AG04450 (cell line): ENCODE results near the gene CDH4. TPM values are rescaled to one million over a fixed set of nuclear protein-coding genes. Genes with fewer than 3 reads are reported as not detected.

Experiments used
- CTCF ChIA-PET: fragments of 300-600, 350-600 bp; formaldehyde crosslinking; extraction: SDS; loops from one replicate; lab custom pipeline; 2022; ENCODE audit warnings: antibody characterized with exemption, inconsistent platforms; lab: Charles Lee
- POLR2A ChIA-PET: fragments of 350-600 bp; formaldehyde crosslinking; extraction: SDS; loops from one replicate; lab custom pipeline; 2021; ENCODE audit warnings: antibody characterized with exemption, inconsistent platforms; lab: Yijun Ruan, JAX
- DNase-seq: peaks from one replicate; pipeline ENCODE4 v3.0.0-alpha.2; 2011; ENCODE audit warnings: low read depth, low spot score
- H3K27ac ChIP-seq: one replicate; pipeline ENCODE4 v1.5.1; 2012; ENCODE audit warnings: low read depth, low read length, control low read depth
- H3K27me3 ChIP-seq: one replicate; pipeline ENCODE4 v1.6.0; 2012; ENCODE audit warnings: low read length; ENCODE audit not compliant: control insufficient read depth, insufficient read depth
- H3K4me3 ChIP-seq: 2 replicates; pipeline ENCODE4 v1.5.1; 2011; ENCODE audit warnings: mild to moderate bottlenecking, low read depth, low read length, control low read depth
- H3K9me3 ChIP-seq: 2 replicates; pipeline ENCODE4 v1.5.1; 2012; ENCODE audit warnings: low read length; ENCODE audit not compliant: control insufficient read depth, insufficient read depth
- polyA plus RNA-seq: library from polyadenylated mRNA; depleted of rRNA; stranded (reverse); fragments of >200 nt; gene quantifications from 2 replicates; pipeline ENCODE4 v1.2.3, GENCODE V29; 2011
- TF ChIP-seq, protein P1 (sequence below): IDR thresholded peaks from 2 replicates; pipeline ENCODE4 v1.5.1; 2011; ENCODE audit warnings: low read depth, low read length, control low read depth, inconsistent platforms

The CDH4 gene
- polyA plus RNA-seq, 1 experiment, result 1.6 TPM

DNA sequence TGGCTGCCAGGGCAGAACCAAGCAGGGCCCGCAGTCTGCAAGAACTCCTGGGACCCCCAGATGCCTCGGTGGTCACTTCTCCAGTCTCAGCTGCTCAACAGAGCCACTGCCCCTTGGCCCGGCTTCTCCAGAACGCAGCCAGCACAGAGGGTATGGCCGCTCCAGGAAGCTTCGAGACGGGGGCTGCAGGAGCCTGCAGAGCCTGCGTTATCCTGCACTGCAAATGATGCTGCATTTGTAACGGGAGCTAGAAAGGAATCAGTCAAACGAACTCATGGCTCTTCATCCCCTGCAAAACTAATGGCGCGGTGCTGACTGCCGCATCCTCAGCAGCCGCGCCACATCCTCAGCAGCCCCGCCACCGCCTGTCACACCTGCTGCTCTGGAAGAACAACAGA lies 558.7 kb downstream of the CDH4 start:
- Histone ChIP-seq H3K27ac (no peak overlapping the region), H3K9me3 (no peaks in the 10 kb centered on the region; the same call in 1 of the 2 replicates), H3K4me3 (no peak overlapping the region), H3K27me3 (peaks cover 6% of the 10 kb centered on the region)
- POLR2A ChIA-PET, result no interaction called here
- TF ChIP-seq, protein P1, sequence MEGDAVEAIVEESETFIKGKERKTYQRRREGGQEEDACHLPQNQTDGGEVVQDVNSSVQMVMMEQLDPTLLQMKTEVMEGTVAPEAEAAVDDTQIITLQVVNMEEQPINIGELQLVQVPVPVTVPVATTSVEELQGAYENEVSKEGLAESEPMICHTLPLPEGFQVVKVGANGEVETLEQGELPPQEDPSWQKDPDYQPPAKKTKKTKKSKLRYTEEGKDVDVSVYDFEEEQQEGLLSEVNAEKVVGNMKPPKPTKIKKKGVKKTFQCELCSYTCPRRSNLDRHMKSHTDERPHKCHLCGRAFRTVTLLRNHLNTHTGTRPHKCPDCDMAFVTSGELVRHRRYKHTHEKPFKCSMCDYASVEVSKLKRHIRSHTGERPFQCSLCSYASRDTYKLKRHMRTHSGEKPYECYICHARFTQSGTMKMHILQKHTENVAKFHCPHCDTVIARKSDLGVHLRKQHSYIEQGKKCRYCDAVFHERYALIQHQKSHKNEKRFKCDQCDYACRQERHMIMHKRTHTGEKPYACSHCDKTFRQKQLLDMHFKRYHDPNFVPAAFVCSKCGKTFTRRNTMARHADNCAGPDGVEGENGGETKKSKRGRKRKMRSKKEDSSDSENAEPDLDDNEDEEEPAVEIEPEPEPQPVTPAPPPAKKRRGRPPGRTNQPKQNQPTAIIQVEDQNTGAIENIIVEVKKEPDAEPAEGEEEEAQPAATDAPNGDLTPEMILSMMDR, result no peak
- CTCF ChIA-PET, result no interaction called here
- no peak for DNase-seq

DNA sequence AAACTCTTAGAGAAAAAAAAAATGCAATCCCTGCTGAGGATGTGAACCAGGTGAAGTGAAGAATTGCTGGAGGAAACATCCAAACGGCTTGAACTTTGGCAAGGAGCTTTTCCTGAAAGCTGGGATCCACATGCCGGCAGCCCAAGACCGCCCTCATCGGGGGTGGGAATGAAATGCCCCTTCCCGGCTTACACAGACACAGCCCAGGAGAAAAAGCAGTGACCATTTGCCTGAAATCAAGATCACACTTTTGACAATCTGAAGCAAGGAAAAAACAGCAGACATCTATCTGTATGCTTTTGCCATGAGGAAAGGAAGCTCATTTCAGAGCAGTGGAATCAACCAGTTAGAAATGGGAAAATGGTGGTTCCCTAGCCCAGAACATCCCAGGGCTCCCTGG lies 559.1 kb downstream of the CDH4 start:
- H3K4me3 ChIP-seq, result no peak overlapping the region
- ChIA-PET POLR2A (interaction anchor here (0.6 kb wide), 1 partner anchor 255 kb away, joined by 4 read pairs; no protein-coding TSS in a partner anchor), CTCF (no interaction called here)
- TF ChIP-seq, protein P1, result no peak
- H3K27me3 ChIP-seq, result peaks cover 6% of the 10 kb centered on the region
- H3K27ac ChIP-seq, result no peak overlapping the region
- DNase-seq, result no peak
- no peaks in the 10 kb centered on the region; the same call in 1 of the 2 replicates for H3K9me3 ChIP-seq

DNA sequence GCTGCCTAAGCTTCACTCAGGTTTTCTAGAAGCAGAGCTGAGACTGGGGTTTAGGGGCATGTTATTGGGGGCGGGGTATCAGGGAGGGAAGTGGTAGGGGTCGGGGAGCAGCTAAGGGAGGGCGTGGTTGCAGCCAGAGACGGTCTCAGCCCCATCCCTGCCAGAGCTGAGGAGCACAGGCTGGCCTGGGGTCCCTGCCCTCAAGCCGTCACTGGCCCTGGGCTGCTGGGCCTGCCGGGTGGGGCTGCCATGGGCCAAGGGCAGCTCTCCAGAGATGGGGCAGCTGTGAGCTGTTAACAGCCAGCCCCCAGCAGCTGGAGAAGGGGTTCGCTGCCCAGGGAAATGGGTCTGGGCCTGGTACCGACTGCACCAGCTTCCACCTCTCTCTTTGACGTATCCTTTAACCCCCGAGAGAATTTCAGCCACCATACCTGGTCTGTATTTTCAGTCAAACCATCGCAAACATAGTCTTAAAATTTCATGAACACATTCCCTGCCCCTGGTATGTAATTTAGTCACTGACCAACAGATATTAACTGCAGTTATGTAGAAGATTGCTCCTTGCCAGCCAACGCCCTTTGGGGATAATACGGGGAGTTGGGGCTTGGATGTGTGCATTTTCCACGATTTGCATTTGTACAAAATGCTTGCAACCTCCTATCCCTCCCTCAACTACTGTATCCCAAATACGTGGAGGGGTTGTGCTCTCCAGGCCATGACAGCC lies 560.2 kb downstream of the CDH4 start:
- TF ChIP-seq, protein P1, result no peak
- H3K27ac ChIP-seq, result no peak overlapping the region
- ChIA-PET CTCF (no interaction called here), POLR2A (interaction anchor here (0.7 kb wide), 1 partner anchor 24 kb away, joined by 3 read pairs; no protein-coding TSS in a partner anchor)
- DNase-seq, result no peak
- no peaks in the 10 kb centered on the region; the same call in 1 of the 2 replicates for H3K9me3 ChIP-seq
- H3K27me3 ChIP-seq, result peaks cover 6% of the 10 kb centered on the region
- no peak overlapping the region for H3K4me3 ChIP-seq

DNA sequence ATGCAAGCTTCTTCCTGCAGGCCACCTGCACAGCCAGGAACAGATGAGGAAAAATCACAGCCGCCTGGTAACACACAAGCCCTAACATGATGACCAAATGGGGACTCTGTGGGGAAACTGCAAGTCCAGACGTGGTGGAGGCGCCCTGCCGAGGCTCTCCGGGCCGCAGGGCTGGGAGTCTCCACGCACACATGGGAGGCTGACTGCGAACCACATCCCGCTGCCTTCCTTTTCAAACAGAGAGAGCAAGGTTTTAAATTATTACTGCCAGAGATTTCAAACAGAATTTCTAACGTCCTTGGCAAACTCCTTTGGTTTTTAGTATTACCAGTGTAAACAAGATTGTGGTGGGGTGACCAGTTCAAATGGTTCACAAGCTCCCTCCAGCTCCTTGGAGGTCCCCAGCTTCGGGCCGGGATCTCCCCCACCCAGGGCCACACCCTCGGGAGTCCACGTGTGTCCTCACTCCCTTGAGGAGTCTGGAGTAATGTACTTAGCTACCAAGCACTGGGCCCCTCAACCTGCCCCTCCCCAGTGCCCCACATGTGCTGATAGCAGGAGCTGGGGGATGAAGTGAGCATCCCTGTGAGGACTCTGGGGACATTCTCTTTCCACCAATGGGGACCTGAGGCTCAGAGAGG lies 560.9 kb downstream of the CDH4 start:
- H3K4me3 ChIP-seq, result no peak overlapping the region
- CTCF ChIA-PET, result no interaction called here
- POLR2A ChIA-PET, result no interaction called here
- no peak for DNase-seq
- TF ChIP-seq, protein P1, result no peak
- H3K9me3 ChIP-seq, result no peaks in the 10 kb centered on the region; the same call in 1 of the 2 replicates
- H3K27me3 ChIP-seq, result peaks cover 3% of the 10 kb centered on the region
- no peak overlapping the region for H3K27ac ChIP-seq

DNA sequence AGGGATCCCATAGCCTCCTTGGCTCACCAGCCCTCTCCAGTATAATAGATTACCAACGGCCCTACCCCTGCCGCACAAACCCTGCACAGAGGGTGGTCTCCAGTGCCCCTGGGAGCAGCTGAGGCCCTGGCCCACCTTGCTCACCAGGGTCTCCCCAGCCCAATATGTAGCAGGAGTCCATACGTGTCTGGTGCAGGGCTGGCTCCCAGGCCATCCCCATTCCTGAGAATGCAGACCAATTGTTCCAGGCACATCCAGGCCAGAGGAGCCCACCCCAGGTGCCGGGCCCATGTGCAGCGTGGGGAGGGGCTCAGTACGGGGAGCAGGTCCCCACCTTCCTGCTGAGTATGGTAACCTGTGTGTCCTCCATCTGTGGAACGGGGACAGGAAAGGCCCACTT lies 561.7 kb downstream of the CDH4 start:
- ChIA-PET CTCF (no interaction called here), POLR2A (no interaction called here)
- Histone ChIP-seq H3K4me3 (no peak overlapping the region), H3K27me3 (peaks cover 3% of the 10 kb centered on the region), H3K9me3 (no peaks in the 10 kb centered on the region), H3K27ac (no peak overlapping the region)
- TF ChIP-seq, protein P1, result no peak
- DNase-seq, result no peak
